ENCODE results near the gene SEMA6D.
"Not testable (repeated sequence)": the region's sequence is repeated elsewhere in the genome, so short reads cannot be mapped to it uniquely, and the experiment has no call there.

- TF ChIP-seq CTCF (IDR thresholded peaks at IDR 0.05; ENCODE audit: borderline replicate concordance, extremely low read depth, low read length, poor library complexity, severe bottlenecking); EZH2 (IDR thresholded peaks at IDR 0.05; ENCODE audit: borderline replicate concordance, low read depth, low read length, severe bottlenecking): not testable (repeated sequence)
Observed at GRCh38 chr15:47738144-47738825, 21.0 kb downstream of the SEMA6D start.

All from DND-41 (cell line).